K562 (cell line): ENCODE results near the gene TFEB. TPM values are rescaled to one million over a fixed set of nuclear protein-coding genes. Genes with fewer than 3 reads are reported as not detected.
A peak's percentile ranks its signal among the peaks of the same experiment; 100 is the strongest.

Experiments
- DEAF1 ChIP-seq: fragments of 450-650 bp; formaldehyde crosslinking; IDR thresholded peaks from 2 replicates; pipeline ENCODE4 v1.4.0; 2020; ENCODE audit warnings: mild to moderate bottlenecking, moderate library complexity
- DNMT1 ChIP-seq: fragments of 450-650 bp; IDR thresholded peaks from 2 replicates; pipeline ENCODE4 v1.6.1; 2016; ENCODE audit warnings: antibody characterized with exemption, mild to moderate bottlenecking
- GABPB1 ChIP-seq: sonication (generic); formaldehyde crosslinking; IDR thresholded peaks from 2 replicates; pipeline ENCODE4 v1.8.0; 2022; ENCODE audit warnings: mild to moderate bottlenecking, missing genetic modification reagents
- GTF3C2 ChIP-seq: IDR thresholded peaks from 3 replicates; pipeline ENCODE4 v1.6.1; 2011; ENCODE audit warnings: borderline replicate concordance, mild to moderate bottlenecking, moderate library complexity; ENCODE audit not compliant: insufficient read length; ENCODE audit errors: extremely low read depth
- NR2C2 ChIP-seq, 2 experiments: fragments of 200-800 bp in 1 of 2; sonication (Bioruptor generic) in 1 of 2; sonication (generic) in 1 of 2; formaldehyde crosslinking in 1 of 2; IDR thresholded peaks; 2 replicates each; pipeline versions ENCODE4 v1.6.1 to v1.8.0; 2016 to 2022; ENCODE audit warnings: mild to moderate bottlenecking in 1 of 2, missing compliant biosample characterization in 1 of 2, missing genetic modification characterization in 1 of 2, missing genetic modification reagents in 1 of 2
- RBM34 ChIP-seq: fragments of 200-400 bp; formaldehyde crosslinking; IDR thresholded peaks from 2 replicates; pipeline ENCODE4 v1.6.1; 2018; ENCODE audit warnings: low read length, borderline replicate concordance; ENCODE audit not compliant: insufficient read depth
- RCOR1 ChIP-seq, 2 experiments: IDR thresholded peaks; 2 replicates each; pipeline ENCODE4 v1.6.1; 2012; ENCODE audit warnings: low read depth in 2 of 2, low read length in 2 of 2, borderline replicate concordance in 1 of 2, improper control_type of control experiment in 1 of 2
- SMAD3 ChIP-seq: fragments of 450-650 bp; formaldehyde crosslinking; conservative IDR thresholded peaks from 2 replicates; pipeline ENCODE4 v1.4.0; 2020; ENCODE audit warnings: mild to moderate bottlenecking
- XRCC5 ChIP-seq: fragments of 200-400 bp; formaldehyde crosslinking; IDR thresholded peaks from 2 replicates; pipeline ENCODE4 v1.6.1; 2017; ENCODE audit warnings: low read depth, mild to moderate bottlenecking, low read length
- ZKSCAN1 ChIP-seq: fragments of 150-350 bp; IDR thresholded peaks from 2 replicates; pipeline ENCODE4 v1.6.1; 2016; ENCODE audit warnings: low read depth, low read length
- ZNF224 ChIP-seq: sonication (generic); formaldehyde crosslinking; IDR thresholded peaks from 2 replicates; pipeline ENCODE4 v1.8.0; 2022; ENCODE audit warnings: mild to moderate bottlenecking, missing genetic modification reagents
- ZNF354B ChIP-seq: fragments of 250-450 bp; sonication (Bioruptor Pico); IDR thresholded peaks from 2 replicates; pipeline ENCODE4 v1.4.0; 2020
- ZNF830 ChIP-seq: fragments of 250-450 bp; sonication (Bioruptor Pico); IDR thresholded peaks from 2 replicates; pipeline ENCODE4 v1.5.0; 2021; ENCODE audit warnings: mild to moderate bottlenecking
- polyA plus RNA-seq, 8 experiments: library from polyadenylated mRNA; depleted of rRNA in 4 of 8; stranded (reverse) in 5 of 8; unstranded in 3 of 8; fragments of >200 nt; fragmentation: Nextera tagmentation in 2 of 8; fragmentation: Illumina TruSeq in 1 of 8; extraction: Ambion mirVana in 2 of 8; extraction: Trizol in 1 of 8; gene quantifications; 2 replicates each; pipeline versions ENCODE4 v1.2.1 to v1.2.3, GENCODE V29; 2011 to 2014; ENCODE audit warnings: inconsistent platforms in 1 of 8, missing spikeins in 1 of 8
- total RNA-seq, 7 experiments: library from RNA; depleted of rRNA in 6 of 7; stranded (reverse); fragments of >200 nt in 6 of 7; fragmentation: Illumina TruSeq in 2 of 7; extraction: Trizol in 2 of 7; gene quantifications; 2 replicates each; pipeline versions ENCODE4 v1.2.1 to v1.2.3, GENCODE V29; 2011 to 2021; ENCODE audit warnings: low replicate concordance in 1 of 7
- TF ChIP-seq, protein P1 (sequence below), 2 experiments: IDR thresholded peaks; 2 replicates each; pipeline ENCODE4 v1.6.1; 2011; ENCODE audit warnings: borderline replicate concordance in 1 of 2, control low read depth in 1 of 2, low read depth in 1 of 2, low read length in 1 of 2, mild to moderate bottlenecking in 1 of 2, mixed read lengths in 1 of 2, moderate library complexity in 1 of 2; ENCODE audit not compliant: insufficient read depth in 1 of 2, insufficient read length in 1 of 2, poor library complexity in 1 of 2, severe bottlenecking in 1 of 2; ENCODE audit errors: extremely low read depth in 1 of 2
- TF ChIP-seq, protein P2 (sequence below): fragments of 450-650 bp; IDR thresholded peaks from 2 replicates; pipeline ENCODE4 v1.6.1; 2017; ENCODE audit warnings: mild to moderate bottlenecking, moderate library complexity
- TF ChIP-seq, protein P3 (sequence below): sonication (generic); formaldehyde crosslinking; IDR thresholded peaks from 2 replicates; pipeline ENCODE4 v1.8.1; 2023; ENCODE audit warnings: mild to moderate bottlenecking, missing genetic modification reagents

TFEB gene
- total and polyA plus RNA-seq, 9 of the 15 experiments (the other 6 are each of a cell fraction or from before 2014, with no cell fraction given) = 0.04 to 4.7 (median 2.0) TPM

- TF ChIP-seq GTF3C2 (no peak), RCOR1 (IDR thresholded peaks at IDR 0.05; ENCODE audit: borderline replicate concordance in 1 of 2, low read depth in 2 of 2, low read length in 2 of 2) (peak in 1 of 2 experiments; percentile 80; a peak in 2 of 4 replicates), NR2C2 (CRISPR knock-in tag; IDR thresholded peaks at IDR 0.05) (peak; percentile 88), NR2C2 (tag; IDR thresholded peaks at IDR 0.05) (peak; percentile 88), ZNF830 (0 out of 2 replicates have a peak, but pooled peaks have one; percentile 57), ZNF224 (CRISPR knock-in tag) (no peak), DEAF1 (CRISPR knock-in tag) (peak; percentile 64), RBM34 (no peak), DNMT1 (no peak), GABPB1 (CRISPR knock-in tag) (peak; percentile 88), SMAD3 (CRISPR knock-in tag) (peak; percentile 82; the same call in 1 of the 2 replicates), XRCC5 (peak; percentile 97), ZKSCAN1 (0 out of 2 replicates have a peak, but pooled peaks have one; percentile 18), ZNF354B (0 out of 2 replicates have a peak, but pooled peaks have one; percentile 12)
- TF ChIP-seq, protein P1, sequence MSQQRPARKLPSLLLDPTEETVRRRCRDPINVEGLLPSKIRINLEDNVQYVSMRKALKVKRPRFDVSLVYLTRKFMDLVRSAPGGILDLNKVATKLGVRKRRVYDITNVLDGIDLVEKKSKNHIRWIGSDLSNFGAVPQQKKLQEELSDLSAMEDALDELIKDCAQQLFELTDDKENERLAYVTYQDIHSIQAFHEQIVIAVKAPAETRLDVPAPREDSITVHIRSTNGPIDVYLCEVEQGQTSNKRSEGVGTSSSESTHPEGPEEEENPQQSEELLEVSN (IDR thresholded peaks at IDR 0.05; ENCODE audit: borderline replicate concordance in 1 of 2, extremely low read depth in 1 of 2, insufficient read depth in 1 of 2, insufficient read length in 1 of 2, low read depth in 1 of 2, low read length in 1 of 2, poor library complexity in 1 of 2, severe bottlenecking in 1 of 2) = peak in 1 of 2 experiments; percentile 54
- TF ChIP-seq, protein P2, sequence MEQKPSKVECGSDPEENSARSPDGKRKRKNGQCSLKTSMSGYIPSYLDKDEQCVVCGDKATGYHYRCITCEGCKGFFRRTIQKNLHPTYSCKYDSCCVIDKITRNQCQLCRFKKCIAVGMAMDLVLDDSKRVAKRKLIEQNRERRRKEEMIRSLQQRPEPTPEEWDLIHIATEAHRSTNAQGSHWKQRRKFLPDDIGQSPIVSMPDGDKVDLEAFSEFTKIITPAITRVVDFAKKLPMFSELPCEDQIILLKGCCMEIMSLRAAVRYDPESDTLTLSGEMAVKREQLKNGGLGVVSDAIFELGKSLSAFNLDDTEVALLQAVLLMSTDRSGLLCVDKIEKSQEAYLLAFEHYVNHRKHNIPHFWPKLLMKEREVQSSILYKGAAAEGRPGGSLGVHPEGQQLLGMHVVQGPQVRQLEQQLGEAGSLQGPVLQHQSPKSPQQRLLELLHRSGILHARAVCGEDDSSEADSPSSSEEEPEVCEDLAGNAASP = no peak
- TF ChIP-seq, protein P3, sequence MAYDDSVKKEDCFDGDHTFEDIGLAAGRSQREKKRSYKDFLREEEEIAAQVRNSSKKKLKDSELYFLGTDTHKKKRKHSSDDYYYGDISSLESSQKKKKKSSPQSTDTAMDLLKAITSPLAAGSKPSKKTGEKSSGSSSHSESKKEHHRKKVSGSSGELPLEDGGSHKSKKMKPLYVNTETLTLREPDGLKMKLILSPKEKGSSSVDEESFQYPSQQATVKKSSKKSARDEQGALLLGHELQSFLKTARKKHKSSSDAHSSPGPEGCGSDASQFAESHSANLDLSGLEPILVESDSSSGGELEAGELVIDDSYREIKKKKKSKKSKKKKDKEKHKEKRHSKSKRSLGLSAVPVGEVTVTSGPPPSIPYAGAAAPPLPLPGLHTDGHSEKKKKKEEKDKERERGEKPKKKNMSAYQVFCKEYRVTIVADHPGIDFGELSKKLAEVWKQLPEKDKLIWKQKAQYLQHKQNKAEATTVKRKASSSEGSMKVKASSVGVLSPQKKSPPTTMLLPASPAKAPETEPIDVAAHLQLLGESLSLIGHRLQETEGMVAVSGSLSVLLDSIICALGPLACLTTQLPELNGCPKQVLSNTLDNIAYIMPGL (CRISPR knock-in tag) = peak; percentile 76
These were observed at the start of gene TFEB (continued) for GRCh38 chr6:41735427-41736185.
